NCI-H748 treated with DMSO at 0.1 percent for 48 hours (cell line): Measurements from ENCODE around the gene TDRD9.

Experiments
- DNase-seq: peaks from one replicate; lab custom pipeline; 2025; lab: John Stamatoyannopoulos, UW

Gene TDRD9

DNA sequence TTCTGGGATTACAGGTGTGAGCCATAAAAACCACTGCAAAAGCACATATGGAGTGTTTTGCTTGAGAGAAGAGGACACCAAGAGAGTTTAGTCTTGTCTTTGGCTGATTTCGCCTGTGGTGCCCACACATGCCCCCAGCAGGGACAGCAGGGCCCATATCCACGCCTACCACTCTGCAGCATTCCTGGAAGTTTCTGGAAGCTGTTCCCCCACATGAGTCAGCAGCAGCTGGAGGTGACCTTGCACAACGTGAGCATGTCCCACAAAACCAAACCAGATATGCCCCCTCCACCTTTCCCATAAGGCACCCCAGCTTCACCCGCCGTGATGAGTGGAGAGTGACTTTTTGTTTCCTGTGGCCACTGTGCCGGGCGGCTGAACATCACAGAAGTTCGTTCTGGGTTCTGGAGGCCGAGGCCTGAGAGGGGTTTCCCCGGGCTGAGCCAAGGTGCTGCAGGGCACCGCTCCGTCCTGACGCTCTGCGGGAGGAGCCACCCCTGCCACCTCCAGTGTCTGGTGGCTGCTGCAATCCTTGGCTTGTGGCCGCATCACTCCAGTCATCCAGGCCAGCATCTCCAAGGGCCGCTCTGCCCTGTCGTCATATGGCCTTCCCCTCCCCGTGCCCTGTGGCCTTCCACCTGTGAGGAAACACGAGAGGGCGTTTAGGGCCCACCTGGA, 162.0 kb downstream of the TDRD9 start:
- no peak for DNase-seq

DNA sequence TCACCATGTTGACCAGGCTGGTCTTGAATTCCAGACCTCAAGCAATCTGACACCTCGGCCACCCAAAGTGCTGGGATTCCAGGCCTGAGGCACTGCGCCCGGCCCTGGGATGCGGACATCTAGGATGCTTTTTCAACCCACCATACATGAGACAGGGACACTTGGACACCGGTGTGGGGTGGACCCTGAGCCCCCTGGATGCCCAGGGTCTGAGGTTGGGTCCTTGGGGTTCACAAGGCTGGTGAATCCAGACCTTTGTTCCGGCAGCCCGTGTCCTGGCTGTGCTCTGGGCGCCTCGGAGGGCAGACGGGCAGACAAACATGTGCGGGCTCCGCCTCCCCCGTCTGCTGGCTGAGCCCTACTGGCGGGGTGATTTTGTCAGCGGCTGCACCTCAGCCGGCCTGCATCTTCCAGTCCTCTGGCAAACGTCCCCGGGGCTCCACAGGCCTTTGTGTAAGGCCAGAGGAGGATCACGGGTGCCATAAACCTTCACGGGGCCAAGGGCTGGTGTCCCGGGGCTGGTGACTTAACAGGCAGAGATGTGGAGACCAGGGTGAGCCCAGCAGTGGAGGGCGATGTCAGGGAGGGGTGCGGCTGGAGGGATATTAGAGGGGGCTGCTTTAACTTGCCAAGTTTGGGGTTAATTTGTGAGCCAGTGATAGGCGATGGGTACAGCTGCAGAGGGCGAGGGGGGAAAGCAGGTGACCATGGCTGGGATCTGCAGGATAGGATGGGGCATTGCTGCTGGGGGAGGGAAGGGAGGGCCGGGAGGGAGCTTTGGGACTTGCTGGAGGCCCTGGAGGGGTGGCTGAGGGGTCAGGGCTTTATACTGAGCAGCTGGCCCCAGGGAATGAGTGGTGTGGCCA, 163.0 kb downstream of the TDRD9 start:
- DNase-seq, result no peak

DNA sequence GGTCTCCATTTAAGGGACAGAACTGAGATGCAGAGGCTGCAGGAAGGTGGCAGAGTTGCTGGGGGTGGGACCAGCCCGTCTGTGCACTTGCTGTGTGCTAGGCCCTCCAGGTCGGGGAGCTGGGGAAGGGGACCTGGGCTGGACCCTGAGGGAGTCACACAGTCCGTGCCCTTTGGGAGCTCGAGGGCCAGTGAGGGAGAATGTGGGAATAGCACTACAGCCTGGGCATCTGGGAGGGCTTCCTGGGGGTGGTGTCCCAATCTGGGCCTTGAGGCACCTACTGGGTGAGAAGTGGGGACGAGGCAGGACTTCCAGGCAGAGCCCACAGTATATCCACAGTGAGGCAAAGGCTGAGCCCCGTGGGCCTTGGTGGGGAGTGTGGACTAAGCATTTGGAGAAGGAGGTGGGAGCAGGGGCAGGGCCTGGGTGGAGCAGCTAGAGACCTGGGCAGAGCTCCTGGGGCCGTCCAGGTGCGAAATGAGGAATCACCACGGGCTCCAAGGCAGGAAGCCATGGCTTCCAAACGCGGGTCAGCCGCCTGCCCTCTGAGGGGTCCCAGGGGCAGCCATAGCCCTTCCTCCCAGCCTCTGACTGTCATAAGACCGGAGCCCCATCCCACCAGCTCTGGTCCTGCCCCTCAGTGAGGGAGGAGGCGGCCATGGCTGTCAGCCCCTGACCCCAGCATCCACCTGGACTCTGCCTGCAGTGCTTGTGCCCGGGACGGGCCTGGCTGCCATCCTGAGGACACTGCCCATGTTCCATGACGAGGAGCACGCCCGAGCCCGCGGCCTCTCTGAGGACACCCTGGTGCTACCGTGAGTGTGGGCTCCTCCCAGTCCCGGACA, 163.9 kb downstream of the TDRD9 start:
- DNase-seq, result no peak

DNA sequence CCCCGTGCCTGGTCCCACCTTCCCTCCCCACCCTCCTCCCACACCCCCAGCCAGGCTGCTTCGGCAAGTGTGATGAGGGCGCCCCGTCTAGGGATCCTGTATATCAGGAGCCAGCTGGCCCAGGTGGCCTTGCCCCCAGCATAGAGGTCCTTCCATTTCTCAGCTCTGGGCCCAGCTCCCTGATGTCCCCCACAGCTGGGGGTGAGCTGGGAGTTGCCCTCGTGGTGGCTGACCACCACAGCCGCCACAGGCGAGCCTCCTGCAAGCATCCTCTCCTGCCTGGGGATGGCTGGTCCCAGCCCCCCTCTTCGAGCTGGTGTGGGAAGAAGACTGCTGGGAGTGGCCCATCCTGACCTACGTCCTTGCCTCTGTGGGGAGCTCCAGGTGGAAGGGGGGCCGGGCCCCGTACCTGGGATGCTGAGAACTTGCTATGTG, 164.7 kb downstream of the TDRD9 start:
- DNase-seq, result no peak

DNA sequence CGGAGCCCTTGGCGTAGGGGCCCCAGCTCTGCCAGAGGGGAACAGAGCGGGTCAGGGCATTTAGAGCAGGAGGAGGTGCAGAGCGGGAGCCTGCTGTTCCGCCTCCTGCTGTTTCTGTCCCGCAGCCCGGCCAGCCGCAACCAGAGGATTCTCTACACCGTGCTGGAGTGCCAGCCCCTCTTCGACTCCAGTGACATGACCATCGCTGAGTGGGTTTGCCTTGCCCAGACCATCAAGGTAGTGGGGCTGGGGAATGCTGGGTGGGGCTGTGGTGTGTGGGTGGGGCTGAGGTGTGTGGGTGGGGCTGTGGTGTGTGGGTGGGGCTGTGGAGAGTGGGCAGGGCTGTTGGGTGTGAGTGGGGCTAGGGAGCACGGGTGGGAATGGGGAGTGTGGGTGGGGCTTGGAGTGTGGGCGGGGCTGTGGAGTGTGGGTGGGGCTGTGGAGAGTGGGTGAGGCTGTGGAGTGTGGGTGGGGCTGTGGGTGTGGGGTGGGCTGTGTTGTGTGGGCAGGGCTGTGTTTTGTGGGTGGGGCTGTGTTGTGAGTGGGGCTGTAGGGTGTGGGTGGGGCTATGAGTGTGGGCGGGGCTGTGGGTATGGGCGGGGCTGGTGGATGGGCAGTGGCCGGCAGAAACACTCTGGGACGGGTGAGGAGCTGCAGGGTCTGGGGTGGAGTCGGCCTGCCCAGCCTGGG, 165.3 kb downstream of the TDRD9 start:
- DNase-seq, result no peak

DNA sequence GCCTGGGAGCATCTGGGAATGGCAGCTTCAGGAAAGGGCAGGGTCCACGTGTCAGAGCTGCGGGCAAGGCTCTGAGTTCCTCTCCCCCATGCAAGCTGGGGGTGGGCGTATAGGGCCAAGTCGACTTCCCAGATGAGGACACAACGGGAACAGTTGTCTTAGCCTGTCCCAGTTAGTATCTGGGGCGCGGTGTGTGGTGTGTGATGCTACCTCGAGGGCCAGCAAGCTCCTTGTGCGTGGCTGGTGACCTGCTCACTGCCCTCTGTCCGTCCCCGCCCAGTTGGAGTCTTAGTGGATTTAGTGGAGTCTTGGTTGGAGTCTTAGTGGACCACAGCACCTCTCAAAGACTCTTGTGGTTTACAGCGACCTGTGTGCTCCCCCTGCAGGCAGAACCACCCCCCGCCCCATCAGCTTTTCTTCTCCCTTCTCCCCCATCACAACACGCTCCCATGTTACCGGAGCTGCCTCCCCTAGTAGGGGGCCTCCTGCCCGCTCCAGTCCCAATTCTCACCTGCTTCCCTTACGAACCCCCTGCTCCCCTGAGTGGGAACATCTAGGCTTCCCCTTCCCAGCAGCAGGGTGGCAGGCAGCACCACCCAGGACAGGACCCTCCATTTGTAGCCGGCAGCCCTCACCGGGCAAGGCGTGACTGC, 165.9 kb downstream of the TDRD9 start:
- no peak for DNase-seq

DNA sequence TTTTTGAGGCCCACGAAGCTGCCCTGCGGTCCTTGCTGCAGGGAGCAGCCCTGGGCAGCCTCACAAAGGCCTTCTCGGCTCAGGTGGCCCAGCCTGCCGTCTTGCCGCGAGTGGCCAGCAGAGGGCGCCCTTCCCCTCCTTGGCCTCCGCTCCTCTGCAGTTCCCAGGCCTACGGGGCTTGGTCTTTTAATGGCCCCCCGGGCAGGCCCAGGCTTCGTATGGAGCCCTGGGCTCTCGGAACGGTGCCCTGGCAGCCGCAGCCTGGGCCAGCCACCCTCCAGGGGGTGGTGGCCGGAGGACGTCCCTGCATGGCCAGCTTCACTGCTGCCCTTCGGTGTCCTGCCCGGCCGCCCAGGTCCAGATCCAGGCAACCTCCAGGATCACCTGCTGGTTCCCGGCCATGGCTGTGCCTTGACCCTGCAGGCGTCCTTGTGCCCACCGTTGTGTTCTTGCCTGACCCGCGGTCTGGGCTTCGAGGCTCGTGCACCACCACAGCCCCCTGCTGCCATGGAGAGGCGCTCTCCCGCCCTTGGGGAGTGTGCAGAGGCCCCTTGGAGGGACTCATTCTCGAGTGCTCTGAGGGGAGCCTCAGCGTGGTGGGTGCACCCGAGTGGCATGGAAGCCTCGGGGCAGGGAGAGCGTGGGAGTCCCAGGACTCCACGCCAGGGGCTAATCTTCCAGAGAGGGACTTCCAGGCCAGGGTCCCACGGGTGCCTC, 166.6 kb downstream of the TDRD9 start:
- peak; percentile 27 for DNase-seq

DNA sequence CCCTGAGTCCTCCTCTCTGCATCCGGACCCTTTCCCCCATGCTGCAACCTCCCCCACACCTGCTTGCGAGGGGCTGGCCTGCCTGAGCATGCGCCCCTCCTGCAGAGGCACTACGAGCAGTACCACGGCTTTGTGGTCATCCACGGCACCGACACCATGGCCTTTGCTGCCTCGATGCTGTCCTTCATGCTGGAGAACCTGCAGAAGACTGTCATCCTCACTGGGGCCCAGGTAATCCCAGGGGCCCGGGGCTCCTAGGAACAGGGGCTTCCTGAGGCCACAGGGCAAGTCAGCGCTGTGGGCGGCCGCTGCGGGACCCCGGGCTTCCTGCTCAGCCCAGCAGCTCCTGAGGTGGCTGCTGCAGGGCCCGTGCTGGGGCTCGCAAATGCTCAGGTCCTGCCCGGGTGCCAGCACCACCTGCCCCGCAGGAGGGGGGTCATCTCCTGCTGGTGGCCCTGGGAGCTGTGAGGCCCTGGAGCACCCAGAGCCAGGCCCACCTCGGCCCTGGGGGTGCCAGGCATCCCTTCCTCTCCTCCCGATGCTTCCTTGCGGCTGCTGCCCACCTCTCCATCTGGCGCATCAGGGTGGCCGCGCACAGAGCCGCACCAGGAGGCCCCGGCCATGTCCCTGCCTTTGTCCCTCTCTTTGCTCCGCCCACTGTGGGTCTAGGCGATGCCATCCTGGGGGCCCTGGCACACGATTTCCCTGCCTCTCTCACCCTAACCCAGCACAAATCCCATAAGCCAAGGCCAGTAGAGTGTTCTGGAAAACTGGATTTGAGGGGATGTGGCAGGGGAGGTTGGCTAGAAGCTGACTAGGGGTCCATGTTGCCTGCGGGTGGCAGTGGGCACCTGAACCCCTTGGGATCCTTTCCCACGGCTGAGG, 167.4 kb downstream of the TDRD9 start:
- no peak for DNase-seq

DNA sequence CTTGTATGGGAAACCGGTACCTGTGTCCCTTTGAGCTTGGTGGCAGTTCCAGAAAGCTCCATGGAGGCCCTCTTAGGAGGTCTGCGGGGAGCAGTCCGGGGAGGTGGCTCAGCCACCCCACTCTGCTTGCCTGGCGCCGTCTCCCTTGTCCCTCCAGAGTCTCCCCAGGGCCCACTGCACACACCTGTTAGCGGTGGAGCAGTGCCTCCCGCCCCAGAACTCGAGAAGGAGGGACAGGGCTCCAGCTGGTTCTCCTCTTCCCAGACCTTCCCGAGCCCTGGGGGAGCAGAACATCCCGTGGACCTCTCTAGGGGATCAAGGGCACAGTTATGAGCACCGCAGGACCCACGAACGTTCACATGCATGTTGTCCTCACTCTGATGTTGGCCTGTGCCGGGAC, 168.1 kb downstream of the TDRD9 start:
- no peak for DNase-seq

DNA sequence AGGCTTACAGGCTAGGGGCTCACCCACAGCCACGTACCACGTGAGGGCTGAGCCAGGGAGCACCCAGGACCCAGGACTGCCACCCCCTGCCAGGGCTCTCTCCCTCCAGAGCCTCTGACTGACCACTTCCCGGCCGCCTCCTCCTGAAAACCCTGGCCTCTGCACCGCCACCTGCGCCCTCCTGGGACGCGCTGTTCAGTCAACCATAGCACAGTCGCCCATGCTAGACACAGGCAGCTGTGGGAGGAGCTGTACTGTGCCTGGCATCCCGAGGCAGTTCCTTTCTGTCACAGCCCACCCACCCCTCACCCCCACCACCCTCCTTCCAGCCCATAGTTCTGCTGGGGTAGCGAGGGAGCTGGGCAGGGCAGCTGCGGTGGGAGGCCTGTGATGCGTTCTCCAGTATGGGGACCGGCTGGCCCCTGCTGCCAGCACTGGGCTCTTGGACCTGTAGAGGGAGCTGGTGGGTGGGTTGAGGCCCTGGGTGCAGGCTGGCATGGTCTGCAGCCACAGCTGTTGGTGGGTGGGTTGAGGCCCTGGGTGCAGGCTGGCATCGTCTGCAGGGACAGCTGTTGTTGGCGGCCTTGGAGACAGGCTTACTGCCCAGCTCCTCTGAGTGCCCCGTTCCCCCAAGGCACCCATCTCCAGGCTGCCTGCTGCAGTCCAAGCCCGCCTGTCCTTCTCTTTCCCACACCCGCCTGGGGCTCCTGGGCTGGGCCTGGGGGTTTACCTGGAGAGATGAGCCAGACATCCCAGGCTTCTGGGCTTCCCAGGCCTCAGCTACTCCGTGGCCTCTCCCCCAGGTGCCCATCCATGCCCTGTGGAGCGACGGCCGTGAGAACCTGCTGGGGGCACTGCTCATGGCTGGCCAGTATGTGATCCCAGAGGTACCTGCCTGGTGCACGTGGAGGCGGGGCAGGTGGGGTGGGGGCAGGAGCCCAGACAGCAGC, 168.8 kb downstream of the TDRD9 start:
- no peak for DNase-seq

DNA sequence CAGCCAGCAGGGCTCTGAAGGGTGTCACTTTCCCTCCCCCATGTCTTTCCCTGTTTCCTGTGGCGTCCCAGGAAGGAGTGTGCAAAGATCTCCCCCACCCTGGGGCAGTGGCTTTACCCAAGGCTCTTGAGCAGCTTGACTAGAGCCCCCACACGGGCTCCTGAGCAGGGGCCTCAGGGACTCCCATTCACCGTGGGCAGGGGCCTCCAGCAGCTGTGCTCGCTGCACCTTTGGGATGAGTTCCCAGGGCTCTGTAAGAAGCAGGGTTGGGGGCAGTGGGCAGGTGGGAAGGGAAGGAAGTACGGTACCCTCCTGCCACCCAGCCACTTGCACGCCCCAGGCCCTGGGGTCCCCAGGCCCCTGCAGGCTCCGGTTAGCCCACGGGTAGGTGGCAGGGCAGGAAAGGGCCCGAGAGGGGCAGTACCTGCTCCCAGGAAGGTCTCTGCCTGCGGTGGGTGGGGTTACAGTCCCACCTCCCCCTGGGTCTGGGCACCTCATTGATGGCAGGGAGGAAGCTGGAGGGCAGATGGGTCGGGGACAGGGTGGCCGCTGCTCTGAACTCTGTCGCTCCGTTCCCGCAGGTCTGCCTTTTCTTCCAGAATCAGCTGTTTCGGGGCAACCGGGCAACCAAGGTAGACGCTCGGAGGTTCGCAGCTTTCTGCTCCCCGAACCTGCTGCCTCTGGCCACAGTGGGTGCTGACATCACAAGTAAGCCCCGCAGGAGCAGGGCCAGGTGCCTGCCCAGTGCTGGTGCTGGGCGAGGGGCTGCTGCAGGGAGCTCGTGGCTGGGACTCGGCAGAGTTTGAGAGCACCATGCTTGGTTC, 170.2 kb downstream of the TDRD9 start:
- DNase-seq, result no peak

DNA sequence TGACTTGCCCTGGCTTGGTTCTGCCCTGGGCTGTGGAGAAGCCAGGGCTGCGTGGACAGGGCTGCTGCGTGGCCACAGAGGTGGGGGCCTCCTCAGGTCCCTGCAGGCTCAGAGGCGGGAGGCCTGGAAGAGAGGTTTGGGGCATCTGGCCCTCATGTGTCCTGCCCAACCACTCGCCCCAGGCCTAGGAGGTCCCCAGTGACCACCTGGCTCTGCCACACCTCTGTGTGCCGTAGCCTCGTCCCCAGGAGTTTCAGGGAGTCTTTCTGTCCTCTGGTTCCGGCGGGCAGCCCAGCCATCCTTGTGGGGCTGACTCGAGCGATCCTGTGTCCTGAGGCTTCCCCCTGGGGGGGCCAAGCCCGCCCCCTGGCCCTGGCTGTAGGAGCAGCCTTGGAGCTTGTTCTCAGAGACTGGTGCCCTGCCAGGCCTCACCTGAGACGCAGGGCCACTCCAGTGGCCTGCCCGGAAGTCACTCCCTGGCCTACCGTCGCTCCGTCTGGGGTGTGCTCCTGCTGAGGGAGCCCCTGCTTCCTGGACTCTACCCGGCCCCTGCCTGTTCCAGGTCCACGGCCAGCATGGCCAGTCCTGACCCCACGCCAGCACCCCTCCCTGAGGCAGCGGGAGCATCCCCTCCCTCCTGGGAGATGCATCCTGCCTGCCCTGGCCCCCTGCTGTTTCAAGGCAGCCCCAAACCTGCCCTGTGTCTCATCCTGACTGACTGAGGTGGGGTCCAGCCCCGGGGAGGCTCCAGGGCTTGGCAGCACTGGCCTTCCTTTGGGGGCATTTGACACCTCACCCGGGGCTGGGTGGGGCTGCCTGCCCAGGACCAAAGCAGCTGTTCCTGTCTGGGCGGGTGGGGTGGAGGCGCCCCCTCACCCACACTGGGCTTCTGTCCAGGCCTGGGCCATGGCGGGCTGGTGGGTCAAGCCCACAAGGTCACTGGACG, 171.1 kb downstream of the TDRD9 start:
- no peak for DNase-seq

DNA sequence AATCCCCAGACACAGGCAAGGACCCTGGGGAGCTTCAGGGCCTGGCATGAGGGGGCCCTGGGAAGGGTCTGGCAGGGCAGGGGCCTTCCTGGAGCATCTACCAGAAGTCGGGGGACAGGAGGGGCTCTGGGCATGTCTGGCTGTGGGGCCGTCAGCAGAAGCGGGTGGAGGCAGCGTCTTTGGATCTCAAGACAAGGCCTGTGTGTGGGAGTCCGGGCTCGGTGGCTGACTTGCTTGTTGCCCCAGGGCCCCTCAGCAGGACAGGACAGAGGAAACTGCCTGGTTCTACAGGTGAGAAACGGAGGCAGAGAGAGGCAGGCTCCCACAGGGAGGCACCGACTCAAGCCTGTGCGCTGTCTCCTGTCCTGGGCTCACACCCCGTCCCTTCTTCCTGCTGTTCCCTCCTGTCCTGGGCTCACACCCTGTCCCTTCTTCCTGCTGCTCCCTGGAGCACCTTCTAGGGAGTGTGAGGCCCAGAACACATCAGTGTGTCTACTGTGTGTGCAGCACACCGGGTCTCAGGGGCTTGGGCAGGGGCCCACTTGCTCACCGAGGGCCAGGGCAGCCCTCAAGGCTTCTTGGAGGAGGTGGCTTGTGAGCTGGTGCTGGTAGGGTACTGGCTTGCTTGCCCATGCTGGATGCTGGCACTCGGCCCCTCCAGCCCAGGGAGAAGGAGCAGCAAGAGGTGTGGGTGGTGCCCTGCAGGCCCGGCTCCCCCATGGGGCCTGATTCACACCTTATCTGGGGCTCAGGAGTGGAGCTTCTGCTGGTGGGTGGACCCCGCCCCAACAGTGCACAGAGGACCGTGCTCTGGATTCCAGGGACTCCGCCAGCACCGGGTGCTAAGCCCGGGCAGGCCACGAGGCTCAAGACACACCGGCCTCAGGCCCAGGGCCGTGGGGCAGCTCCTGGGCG, 172.2 kb downstream of the TDRD9 start:
- DNase-seq, result no peak

DNA sequence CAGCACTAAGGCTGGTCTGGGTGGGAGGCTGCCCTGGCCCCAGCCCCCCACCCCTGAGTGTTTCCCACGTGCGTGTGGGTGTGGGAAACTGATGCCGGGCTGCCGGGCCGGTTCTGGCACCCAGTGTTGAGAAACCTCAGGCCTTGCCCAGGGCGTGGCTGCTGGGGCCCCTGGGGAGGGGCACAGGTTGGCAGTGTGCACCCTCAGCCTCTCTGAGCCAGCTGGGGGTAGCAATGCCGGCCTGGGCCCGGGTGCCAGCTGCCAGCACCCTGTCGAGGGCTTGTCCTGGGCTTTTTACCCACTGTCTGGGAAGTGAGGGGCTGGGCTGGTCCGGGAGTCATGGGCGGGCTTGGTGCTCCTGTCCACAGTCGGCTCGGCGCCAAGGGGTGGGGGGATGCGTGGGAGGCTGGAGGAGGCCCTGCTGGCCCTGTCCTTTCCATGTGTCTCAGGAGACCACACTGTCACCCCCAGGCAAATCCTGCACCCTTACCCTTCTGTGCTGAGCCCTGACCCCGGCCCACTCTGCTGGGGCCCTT, 172.9 kb downstream of the TDRD9 start:
- DNase-seq, result no peak

DNA sequence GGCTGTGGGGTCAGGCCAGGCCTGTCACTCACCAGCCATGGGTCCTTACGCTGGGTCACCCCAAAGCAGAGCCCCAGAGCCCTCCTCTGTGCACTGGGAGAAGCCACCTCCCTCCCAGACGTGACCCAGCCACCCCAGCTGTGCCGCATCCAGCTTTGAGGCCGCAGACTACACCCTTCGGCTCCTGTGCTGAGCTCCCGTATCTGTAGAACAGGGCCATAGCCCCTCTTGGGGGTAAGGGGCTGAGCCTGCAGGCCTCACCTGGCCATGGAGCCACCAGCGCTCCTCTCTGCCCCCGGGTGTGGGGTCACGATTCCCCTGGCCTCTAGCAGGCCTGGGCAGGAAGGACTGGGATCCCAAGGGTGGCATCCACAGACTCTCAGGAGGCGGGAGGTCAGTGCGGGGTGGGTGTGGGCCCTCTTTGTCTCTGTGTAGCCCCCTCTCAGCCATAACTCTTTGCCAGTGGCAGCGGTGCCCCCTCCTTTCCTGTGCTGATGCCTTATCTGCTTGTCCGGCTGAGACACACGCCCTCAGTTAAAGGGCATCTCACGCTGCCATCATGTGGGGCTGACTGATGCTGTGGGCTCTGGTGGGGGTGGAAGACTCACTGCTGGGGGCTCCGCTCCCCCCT, 173.5 kb downstream of the TDRD9 start:
- no peak for DNase-seq
